ENCODE data around the gene RTN4R.

Gene RTN4R

GRCh38 chr22:20247608-20248171 is 20.4 kb downstream of the RTN4R start:
- H3K9me3 Mint-ChIP-seq = no peaks in the 10 kb centered on the region
- no peak for DNase-seq (ENCODE audit: low spot score in 2 of 2)
- H3K36me3 Mint-ChIP-seq (ENCODE audit: insufficient read depth) = peaks cover 1% of the 10 kb centered on the region
- H3K4me3 Mint-ChIP-seq = no peak overlapping the region
- no peak for ATAC-seq (replicated peaks; ENCODE audit: extremely low read depth, poor library complexity, severe bottlenecking)
- H3K27ac Mint-ChIP-seq (ENCODE audit: low read depth) = no peak overlapping the region
- H3K27me3 Mint-ChIP-seq = no peaks in the 10 kb centered on the region
- H3K4me1 Mint-ChIP-seq = peaks cover 31% of the 10 kb centered on the region

GRCh38 chr22:20247010-20247505 is 21.1 kb downstream of the RTN4R start:
- Mint-ChIP-seq H3K36me3 (ENCODE audit: insufficient read depth) (peaks cover 5% of the 10 kb centered on the region), H3K4me1 (peaks cover 37% of the 10 kb centered on the region), H3K27ac (ENCODE audit: low read depth) (peak overlapping the region; percentile 67), H3K4me3 (no peak overlapping the region), H3K9me3 (no peaks in the 10 kb centered on the region), H3K27me3 (no peaks in the 10 kb centered on the region)
- DNase-seq (ENCODE audit: low spot score in 2 of 2) (no peak), ATAC-seq (replicated peaks; ENCODE audit: extremely low read depth, poor library complexity, severe bottlenecking) (no peak)

GRCh38 chr22:20246368-20247009 is 21.6 kb downstream of the RTN4R start:
- Mint-ChIP-seq H3K27me3 (no peaks in the 10 kb centered on the region), H3K9me3 (no peaks in the 10 kb centered on the region), H3K27ac (ENCODE audit: low read depth) (peak overlapping the region; percentile 87), H3K4me3 (no peak overlapping the region), H3K4me1 (peaks cover 38% of the 10 kb centered on the region), H3K36me3 (ENCODE audit: insufficient read depth) (peaks cover 6% of the 10 kb centered on the region)
- DNase-seq (ENCODE audit: low spot score in 2 of 2) = no peak
- no peak for ATAC-seq (replicated peaks; ENCODE audit: extremely low read depth, poor library complexity, severe bottlenecking)

GRCh38 chr22:20245577-20246367 is 22.3 kb downstream of the RTN4R start:
- Mint-ChIP-seq H3K36me3 (ENCODE audit: insufficient read depth) (peaks cover 9% of the 10 kb centered on the region), H3K9me3 (no peaks in the 10 kb centered on the region), H3K4me1 (peaks cover 38% of the 10 kb centered on the region), H3K4me3 (peak overlapping the region; percentile 73), H3K27ac (ENCODE audit: low read depth) (peak overlapping the region; percentile 87), H3K27me3 (no peaks in the 10 kb centered on the region)
- no peak for DNase-seq (ENCODE audit: low spot score in 2 of 2)
- ATAC-seq (replicated peaks; ENCODE audit: extremely low read depth, poor library complexity, severe bottlenecking) = no peak

- H3K27me3 Mint-ChIP-seq = no peaks in the 10 kb centered on the region
- peaks cover 9% of the 10 kb centered on the region for H3K36me3 Mint-ChIP-seq (ENCODE audit: insufficient read depth)
- peak overlapping the region; percentile 87 for H3K27ac Mint-ChIP-seq (ENCODE audit: low read depth)
- H3K4me1 Mint-ChIP-seq = peaks cover 38% of the 10 kb centered on the region
- DNase-seq (ENCODE audit: low spot score in 2 of 2) = peak; percentile 29 to 59
- ATAC-seq (replicated peaks; ENCODE audit: extremely low read depth, poor library complexity, severe bottlenecking) = peak; percentile 70
- peak overlapping the region; percentile 73 for H3K4me3 Mint-ChIP-seq
- no peaks in the 10 kb centered on the region for H3K9me3 Mint-ChIP-seq
Observed at GRCh38 chr22:20244691-20245576, 23.2 kb downstream of the RTN4R start.

- no peaks in the 10 kb centered on the region for H3K27me3 Mint-ChIP-seq
- H3K4me1 Mint-ChIP-seq = peaks cover 38% of the 10 kb centered on the region
Observed at GRCh38 chr22:20244250-20244648, 23.9 kb downstream of the RTN4R start.

GRCh38 chr22:20243537-20244249 is 24.4 kb downstream of the RTN4R start:
- ATAC-seq (replicated peaks; ENCODE audit: extremely low read depth, poor library complexity, severe bottlenecking) (peak; percentile 47), DNase-seq (ENCODE audit: low spot score in 2 of 2) (no peak)
- Mint-ChIP-seq H3K4me1 (peaks cover 38% of the 10 kb centered on the region), H3K27me3 (no peaks in the 10 kb centered on the region), H3K4me3 (peak overlapping the region; percentile 73), H3K36me3 (ENCODE audit: insufficient read depth) (peaks cover 9% of the 10 kb centered on the region), H3K27ac (ENCODE audit: low read depth) (peak overlapping the region; percentile 87), H3K9me3 (no peaks in the 10 kb centered on the region)

More at GRCh38 chr22:20244250-20244648, 23.9 kb downstream of the RTN4R start:
- Mint-ChIP-seq H3K27ac (ENCODE audit: low read depth) (peak overlapping the region; percentile 87), H3K9me3 (no peaks in the 10 kb centered on the region), H3K36me3 (ENCODE audit: insufficient read depth) (peaks cover 9% of the 10 kb centered on the region), H3K4me3 (peak overlapping the region; percentile 73)
- no peak for DNase-seq (ENCODE audit: low spot score in 2 of 2)
- no peak for ATAC-seq (replicated peaks; ENCODE audit: extremely low read depth, poor library complexity, severe bottlenecking)

GRCh38 chr22:20243176-20243536 is 25.0 kb downstream of the RTN4R start:
- Mint-ChIP-seq H3K4me1 (peaks cover 38% of the 10 kb centered on the region), H3K9me3 (no peaks in the 10 kb centered on the region), H3K4me3 (peak overlapping the region; percentile 73), H3K27ac (ENCODE audit: low read depth) (peak overlapping the region; percentile 87), H3K36me3 (ENCODE audit: insufficient read depth) (peaks cover 9% of the 10 kb centered on the region), H3K27me3 (no peaks in the 10 kb centered on the region)
- DNase-seq (ENCODE audit: low spot score in 2 of 2) (no peak), ATAC-seq (replicated peaks; ENCODE audit: extremely low read depth, poor library complexity, severe bottlenecking) (no peak)

GRCh38 chr22:20242393-20243175 is 25.5 kb downstream of the RTN4R start:
- Mint-ChIP-seq H3K27ac (ENCODE audit: low read depth) (peak overlapping the region; percentile 87), H3K36me3 (ENCODE audit: insufficient read depth) (peaks cover 9% of the 10 kb centered on the region), H3K27me3 (no peaks in the 10 kb centered on the region), H3K4me3 (peak overlapping the region; percentile 73), H3K4me1 (peaks cover 38% of the 10 kb centered on the region), H3K9me3 (no peaks in the 10 kb centered on the region)
- ATAC-seq (replicated peaks; ENCODE audit: extremely low read depth, poor library complexity, severe bottlenecking) = no peak
- no peak for DNase-seq (ENCODE audit: low spot score in 2 of 2)

- no peaks in the 10 kb centered on the region for H3K27me3 Mint-ChIP-seq
- no peak for ATAC-seq (replicated peaks; ENCODE audit: extremely low read depth, poor library complexity, severe bottlenecking)
- no peak for DNase-seq (ENCODE audit: low spot score in 2 of 2)
- no peaks in the 10 kb centered on the region for H3K9me3 Mint-ChIP-seq
- peaks cover 9% of the 10 kb centered on the region for H3K36me3 Mint-ChIP-seq (ENCODE audit: insufficient read depth)
- peak overlapping the region; percentile 87 for H3K27ac Mint-ChIP-seq (ENCODE audit: low read depth)
- peaks cover 41% of the 10 kb centered on the region for H3K4me1 Mint-ChIP-seq
- peak overlapping the region; percentile 73 for H3K4me3 Mint-ChIP-seq
Observed at GRCh38 chr22:20241579-20242392, 26.3 kb downstream of the RTN4R start.

Measured in central memory CD8-positive, alpha-beta T cell (primary cell).